Stimulated activated naive B cell treated with anti-CD40 and anti-IgM and Interleukin-4, amounts not matched to agents 10 μg/mL and 1 μg/mL and 100 μg/mL, for 72 hours (primary cell): ENCODE results near the gene SSC5D.
"Not testable (repeated sequence)": the region's sequence is repeated elsewhere in the genome, so short reads cannot be mapped to it uniquely, and the experiment has no call there.

Experiments used
- ATAC-seq, 2 donors: fragments of 150-1000 bp; cut with Tn5 transposase; replicated peaks; 2 replicates each; pipeline ENCODE4 v1.10.0; 2021; ENCODE audit warnings: moderate library complexity in 1 of 2
- DNase-seq: peaks from one replicate; pipeline ENCODE4 v3.0.0; 2021
- H3K27ac Mint-ChIP-seq: one replicate; pipeline ENCODE4 v1.8.0; 2022; ENCODE audit warnings: mild to moderate bottlenecking, mixed read lengths
- H3K27me3 Mint-ChIP-seq, 2 donors: one replicate each; pipeline ENCODE4 v1.8.0; 2022; ENCODE audit warnings: mixed read lengths in 2 of 2
- H3K36me3 Mint-ChIP-seq, 2 donors: one replicate each; pipeline ENCODE4 v1.8.0; 2022; ENCODE audit warnings: mixed read lengths in 2 of 2, mild to moderate bottlenecking in 1 of 2
- H3K4me1 Mint-ChIP-seq, 2 donors: one replicate each; pipeline ENCODE4 v1.8.0; 2022; ENCODE audit warnings: mixed read lengths in 2 of 2, mild to moderate bottlenecking in 1 of 2
- H3K4me3 Mint-ChIP-seq, 2 donors: one replicate each; pipeline ENCODE4 v1.8.0; 2022; ENCODE audit warnings: mild to moderate bottlenecking in 2 of 2, mixed read lengths in 2 of 2, moderate library complexity in 1 of 2
- H3K9me3 Mint-ChIP-seq, 2 donors: one replicate each; pipeline ENCODE4 v1.8.0; 2022; ENCODE audit warnings: mixed read lengths in 2 of 2, mild to moderate bottlenecking in 1 of 2

Gene SSC5D

DNA sequence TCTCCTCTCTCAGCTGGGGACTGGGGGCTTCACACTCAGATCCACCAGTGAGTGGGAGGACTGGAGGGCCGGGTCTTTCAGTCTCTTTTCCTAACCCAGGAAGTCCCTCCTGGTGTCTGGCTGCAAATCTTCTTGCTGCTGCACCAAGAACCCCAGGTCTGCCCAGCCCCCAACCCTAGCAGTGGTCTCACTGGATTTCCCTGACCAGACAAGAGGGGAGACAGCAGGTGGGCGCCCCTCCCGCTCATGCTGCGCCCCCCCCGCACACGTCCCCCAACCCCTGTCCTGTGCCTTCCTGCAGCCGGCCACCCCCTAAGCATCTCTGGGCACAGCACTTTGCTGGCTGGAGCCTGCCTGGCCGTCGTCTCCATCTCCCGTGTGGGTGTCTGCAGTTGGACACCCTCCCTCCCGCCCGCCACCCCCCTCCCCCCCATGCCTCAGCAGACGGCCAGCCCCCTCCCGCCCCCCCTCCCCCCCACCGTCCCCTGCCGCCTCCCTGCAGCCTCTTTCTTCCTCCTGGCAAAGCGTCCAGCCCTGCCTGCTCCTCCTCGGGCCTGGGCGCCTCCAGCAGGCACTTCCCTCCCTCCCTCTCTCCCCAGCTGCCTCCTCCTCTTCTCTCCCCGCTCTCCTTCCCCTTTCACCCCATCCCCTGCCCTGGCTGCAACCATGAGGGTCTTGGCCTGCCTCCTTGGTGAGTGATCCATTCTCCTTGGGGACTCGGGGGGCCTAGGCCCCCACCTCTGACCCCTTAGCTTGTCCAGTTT is at the start of gene SSC5D:
Gene SSC5D (plus strand): TSS at position 513 of the 764 bp plus-strand sequence. CDS start 154 bp downstream, at position 667.
- ATAC-seq (no peak), DNase-seq (no peak)
- Mint-ChIP-seq H3K9me3 (no peaks in the 10 kb centered on the region), H3K4me3 (peak within 1 kb of the TSS in 1 of 2 donors; percentile 65), H3K4me1 (peaks cover 20 to 37% of the 10 kb centered on the region in 2 donors), H3K27me3 (peaks cover 13 to 23% of the 10 kb centered on the region in 2 donors), H3K36me3 (peaks cover under 1 to 4% of the 10 kb centered on the region in 2 donors), H3K27ac (peak within 1 kb of the TSS; percentile 81)

DNA sequence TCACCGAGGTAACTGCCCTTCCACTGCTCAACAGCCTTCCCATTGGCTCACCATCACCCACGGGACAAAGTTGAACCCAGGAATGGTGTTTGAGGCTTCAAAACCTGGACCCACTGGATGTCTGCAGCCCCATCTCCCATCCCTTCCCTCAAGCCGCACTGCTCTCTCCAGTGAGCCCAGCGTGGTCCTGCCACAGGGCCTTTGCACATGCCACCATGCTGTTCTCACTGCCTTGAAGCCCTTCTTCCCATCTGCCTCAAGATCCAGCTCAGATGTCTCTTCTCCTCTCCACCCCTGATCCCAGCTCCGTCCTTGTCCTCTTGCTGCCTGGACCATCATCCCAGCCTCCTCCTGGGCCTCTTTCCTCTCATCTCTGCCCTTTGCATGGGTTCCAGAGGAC is 49.2 kb upstream of the SSC5D start:
- peaks cover 0 to 8% of the 10 kb centered on the region in 2 donors for H3K9me3 Mint-ChIP-seq
- DNase-seq = no peak

DNA sequence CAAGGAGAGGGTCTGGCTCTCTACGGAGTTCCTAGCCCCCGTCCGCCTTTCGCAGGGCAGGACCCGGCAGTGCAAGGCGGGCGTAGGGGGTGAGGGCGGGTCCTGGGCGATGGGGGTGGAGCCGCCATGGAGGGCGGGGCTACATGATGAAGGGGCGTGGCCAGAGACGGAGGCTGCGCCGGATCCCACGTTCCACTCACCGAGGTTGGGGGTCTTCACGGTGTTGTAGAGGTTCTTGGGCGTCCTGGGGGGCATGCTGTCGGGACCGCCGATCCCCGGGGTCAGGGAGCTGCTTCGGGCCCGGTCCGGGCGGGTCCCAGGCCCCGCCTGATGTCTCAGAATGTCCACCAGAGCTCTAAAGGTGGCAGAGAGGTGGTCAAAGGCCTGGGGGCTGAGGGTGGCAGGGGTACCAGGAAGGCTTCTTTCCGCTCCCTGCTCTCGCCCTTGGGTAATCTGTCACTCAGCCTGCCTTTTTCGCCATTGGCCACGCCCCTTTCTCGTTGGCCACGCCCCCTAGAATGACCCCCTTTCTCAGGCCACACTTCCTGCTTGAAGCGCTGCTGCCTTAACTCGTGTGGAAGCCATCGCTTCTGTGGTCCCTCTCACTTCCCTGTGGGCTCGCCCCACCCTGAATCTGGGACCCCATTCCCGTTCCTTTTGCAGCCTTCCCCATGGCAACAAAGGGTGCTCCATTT is 47.7 kb upstream of the SSC5D start:
- Mint-ChIP-seq H3K4me3 (peak overlapping the region; percentile 61), H3K27ac (peak overlapping the region; percentile 87), H3K27me3 (peaks cover 79 to 90% of the 10 kb centered on the region in 2 donors), H3K9me3 (peaks cover 0 to 8% of the 10 kb centered on the region in 2 donors), H3K4me1 (peaks cover 21 to 35% of the 10 kb centered on the region in 2 donors), H3K36me3 (peaks cover 7 to 14% of the 10 kb centered on the region in 2 donors)
- DNase-seq (no peak), ATAC-seq (peak; percentile 46 to 51)

More for the DNA sequence above, 49.2 kb upstream of the SSC5D start:
- ATAC-seq = no peak
- Mint-ChIP-seq H3K27ac (peak overlapping the region; percentile 77), H3K27me3 (peaks cover 65 to 75% of the 10 kb centered on the region in 2 donors), H3K36me3 (peaks cover 7 to 14% of the 10 kb centered on the region in 2 donors), H3K4me1 (peaks cover 19 to 35% of the 10 kb centered on the region in 2 donors), H3K4me3 (no peak overlapping the region)

DNA sequence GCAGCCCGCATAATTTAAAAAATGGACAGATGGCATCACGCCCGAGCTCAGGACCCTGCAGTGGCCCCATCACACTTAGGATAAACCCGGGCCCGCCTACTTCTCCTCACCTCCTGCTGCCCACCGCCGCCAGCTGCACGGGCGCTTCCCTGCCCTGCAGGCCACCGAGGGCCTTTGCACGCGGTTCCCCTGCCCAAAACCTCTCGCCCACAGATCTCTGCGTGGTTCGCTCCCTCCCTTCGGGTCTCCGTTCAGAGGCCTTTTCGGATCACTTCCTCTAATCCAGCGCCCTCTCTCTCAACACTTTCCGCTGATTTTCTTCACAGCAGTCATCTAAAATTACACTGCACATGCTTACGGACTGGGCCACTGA is 46.9 kb upstream of the SSC5D start:
- Mint-ChIP-seq H3K9me3 (peaks cover 0 to 8% of the 10 kb centered on the region in 2 donors), H3K4me3 (peak overlapping the region; percentile 61), H3K27ac (peak overlapping the region; percentile 27), H3K4me1 (peaks cover 21 to 35% of the 10 kb centered on the region in 2 donors), H3K36me3 (peaks cover 7 to 14% of the 10 kb centered on the region in 2 donors), H3K27me3 (peaks cover 84 to 97% of the 10 kb centered on the region in 2 donors)
- DNase-seq (peak; percentile 44), ATAC-seq (peak; percentile 75 to 85)

DNA sequence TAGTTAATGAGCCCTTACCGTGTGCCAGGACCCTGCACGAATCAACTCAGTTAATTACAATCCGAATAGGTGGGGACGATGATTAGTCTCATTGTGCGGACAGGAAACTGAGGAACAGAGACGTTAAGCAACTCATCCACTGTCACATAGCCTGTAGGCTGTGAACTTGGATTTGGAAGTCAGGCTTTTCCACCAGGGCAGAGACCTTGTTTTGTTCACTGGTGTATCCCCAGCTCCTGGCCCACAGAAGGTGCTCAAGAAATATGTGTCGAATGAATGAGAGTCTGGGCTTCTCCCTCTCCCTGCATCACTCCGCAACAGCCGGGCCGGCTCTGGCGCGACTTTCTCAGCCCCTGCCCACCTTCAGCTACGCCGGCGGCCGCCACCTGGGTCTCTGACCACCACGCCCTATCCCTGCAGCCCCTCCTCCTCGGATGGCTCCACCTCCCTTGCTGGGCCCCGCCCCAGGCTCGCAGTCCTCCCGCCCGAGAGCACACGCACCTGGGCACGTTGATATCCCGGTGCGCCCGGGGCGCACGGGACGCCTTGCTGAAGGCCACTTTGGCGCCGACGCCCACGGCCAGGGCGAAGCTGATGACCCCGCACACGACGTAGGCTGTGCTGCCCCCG is 46.4 kb upstream of the SSC5D start:
- peak overlapping the region; percentile 27 for H3K27ac Mint-ChIP-seq
- H3K9me3 Mint-ChIP-seq = peaks cover 0 to 8% of the 10 kb centered on the region in 2 donors
- ATAC-seq (peak in 1 of 2 donors; percentile 39), DNase-seq (no peak)
- peaks cover 80 to 92% of the 10 kb centered on the region in 2 donors for H3K27me3 Mint-ChIP-seq
- H3K36me3 Mint-ChIP-seq = peaks cover 7 to 14% of the 10 kb centered on the region in 2 donors
- peaks cover 21 to 35% of the 10 kb centered on the region in 2 donors for H3K4me1 Mint-ChIP-seq
- peak overlapping the region; percentile 61 for H3K4me3 Mint-ChIP-seq

DNA sequence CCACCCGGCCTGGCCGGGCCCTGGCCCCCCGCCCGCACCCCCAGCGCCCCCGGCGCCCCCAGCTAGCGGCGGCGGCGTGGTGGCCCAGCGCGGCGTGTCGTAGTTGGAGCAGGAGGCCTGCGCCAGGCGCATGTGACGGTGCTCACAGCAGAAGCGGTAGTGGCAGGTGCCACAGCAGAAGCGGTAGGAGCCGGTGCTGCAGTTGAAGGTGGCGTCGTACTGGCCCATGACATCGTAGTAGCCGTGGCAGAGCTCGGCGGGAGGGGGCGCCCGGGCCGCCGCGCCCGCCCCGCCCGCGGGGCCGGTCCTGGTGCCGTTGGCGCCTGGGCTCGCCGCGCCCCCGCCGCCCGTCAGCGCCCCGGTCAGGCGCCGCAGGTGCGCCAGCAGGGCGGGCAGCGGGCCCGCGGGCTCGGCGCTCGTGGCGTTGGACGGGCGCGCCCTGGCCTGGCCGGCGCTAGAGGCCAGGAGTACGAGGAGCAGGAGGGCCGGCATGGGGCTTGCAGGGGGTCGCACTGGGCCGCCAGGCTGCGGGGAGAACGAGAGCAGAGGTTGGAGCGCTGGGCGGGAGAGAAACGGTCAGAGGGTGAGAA is 45.8 kb upstream of the SSC5D start:
- ATAC-seq (peak in 1 of 2 donors; percentile 41), DNase-seq (no peak)
- H3K4me3 Mint-ChIP-seq = peak overlapping the region in 1 of 2 donors; percentile 25
- no peak overlapping the region for H3K27ac Mint-ChIP-seq
- H3K27me3 Mint-ChIP-seq = peaks cover 73 to 86% of the 10 kb centered on the region in 2 donors
- peaks cover 0 to 8% of the 10 kb centered on the region in 2 donors for H3K9me3 Mint-ChIP-seq
- H3K36me3 Mint-ChIP-seq = peaks cover 7 to 14% of the 10 kb centered on the region in 2 donors
- H3K4me1 Mint-ChIP-seq = peaks cover 21 to 35% of the 10 kb centered on the region in 2 donors

DNA sequence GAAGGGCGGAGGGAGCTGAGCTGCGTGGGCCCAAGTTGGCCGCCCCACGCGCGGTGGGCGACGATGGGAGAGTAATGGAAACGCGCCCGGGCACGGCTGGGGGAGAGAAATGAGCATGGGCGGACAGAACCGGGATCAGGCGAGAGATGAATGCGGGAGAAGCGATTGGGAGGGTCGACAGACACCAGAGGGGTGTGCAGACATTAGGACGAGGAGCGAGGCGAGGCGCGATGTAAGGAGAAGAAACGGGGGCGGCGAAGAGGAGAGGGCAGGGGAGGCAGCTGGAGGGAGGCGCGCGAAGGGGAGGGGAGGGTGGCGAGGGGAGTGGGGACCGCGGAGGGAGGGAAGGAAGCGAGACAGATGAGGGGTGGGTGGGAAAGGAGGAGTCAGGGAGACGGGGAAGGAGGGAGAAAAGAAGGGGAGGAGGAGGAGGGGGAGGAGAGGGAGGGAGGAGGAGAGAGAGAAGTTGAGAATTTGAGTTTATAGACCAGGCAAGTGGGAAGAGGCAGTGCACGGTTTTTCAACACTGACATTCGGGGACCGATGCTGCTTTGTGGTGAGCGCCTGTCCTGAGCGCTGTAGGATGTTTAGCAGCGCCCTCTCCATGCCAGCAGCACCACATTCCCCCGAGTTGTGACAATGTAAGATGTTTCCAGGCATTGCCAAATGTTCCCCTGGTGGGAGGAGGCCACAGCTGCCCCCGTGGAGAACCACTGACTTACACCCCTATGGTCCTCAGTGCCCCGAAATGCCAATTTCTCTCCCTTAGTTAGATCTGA is 45.0 kb upstream of the SSC5D start, which contains the start of gene SHISA7:
Gene SHISA7 (minus strand): TSS at position 256 of the 779 bp plus-strand sequence. CDS start 437 bp downstream, outside the sequence.
- Mint-ChIP-seq H3K9me3 (peaks cover 0 to 8% of the 10 kb centered on the region in 2 donors), H3K27ac (no peak within 1 kb of the TSS), H3K36me3 (peaks cover 7 to 14% of the 10 kb centered on the region in 2 donors), H3K4me3 (peak within 1 kb of the TSS; percentile 14 to 47), H3K27me3 (peaks cover 68 to 78% of the 10 kb centered on the region in 2 donors), H3K4me1 (peaks cover 21 to 35% of the 10 kb centered on the region in 2 donors)
- DNase-seq = no peak
- ATAC-seq = no peak

DNA sequence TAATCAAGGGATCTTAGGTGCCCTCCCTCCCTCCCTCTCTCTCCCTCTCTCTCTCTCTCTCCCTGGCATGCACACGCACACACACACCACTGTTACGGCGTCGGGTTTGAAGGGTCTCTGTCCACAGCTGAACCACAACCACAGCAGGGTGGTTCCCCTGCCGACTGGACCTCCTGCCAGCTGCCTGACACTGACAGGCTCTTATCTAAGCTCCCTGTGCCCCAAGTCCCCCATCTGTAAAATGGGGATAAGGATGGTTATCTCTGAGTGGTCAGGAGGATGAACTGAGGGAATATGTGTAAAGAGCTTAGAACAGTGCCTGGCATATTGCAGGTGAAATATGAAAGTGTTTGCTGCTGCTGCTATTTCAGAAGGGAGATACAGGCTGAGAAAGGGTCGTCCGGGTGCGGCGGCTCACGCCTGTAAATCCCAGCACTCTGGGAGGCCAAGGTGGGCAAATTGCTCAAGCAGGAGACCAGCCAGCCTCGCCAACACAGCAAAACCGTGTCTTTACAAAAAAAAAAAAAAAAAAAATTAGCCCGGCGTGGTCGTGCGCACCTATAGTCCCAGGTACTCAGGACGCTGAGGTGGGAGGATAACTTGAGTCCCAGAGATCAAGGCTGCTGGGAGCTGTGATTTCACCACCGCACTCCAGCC is 44.3 kb upstream of the SSC5D start:
- no peak for ATAC-seq
- Mint-ChIP-seq H3K27me3 (peaks cover 61 to 71% of the 10 kb centered on the region in 2 donors), H3K9me3 (peaks cover 0 to 6% of the 10 kb centered on the region in 2 donors), H3K4me1 (peaks cover 21 to 35% of the 10 kb centered on the region in 2 donors), H3K27ac (no peak overlapping the region), H3K4me3 (peak overlapping the region; percentile 14 to 47), H3K36me3 (peaks cover 7 to 14% of the 10 kb centered on the region in 2 donors)
- no peak for DNase-seq

DNA sequence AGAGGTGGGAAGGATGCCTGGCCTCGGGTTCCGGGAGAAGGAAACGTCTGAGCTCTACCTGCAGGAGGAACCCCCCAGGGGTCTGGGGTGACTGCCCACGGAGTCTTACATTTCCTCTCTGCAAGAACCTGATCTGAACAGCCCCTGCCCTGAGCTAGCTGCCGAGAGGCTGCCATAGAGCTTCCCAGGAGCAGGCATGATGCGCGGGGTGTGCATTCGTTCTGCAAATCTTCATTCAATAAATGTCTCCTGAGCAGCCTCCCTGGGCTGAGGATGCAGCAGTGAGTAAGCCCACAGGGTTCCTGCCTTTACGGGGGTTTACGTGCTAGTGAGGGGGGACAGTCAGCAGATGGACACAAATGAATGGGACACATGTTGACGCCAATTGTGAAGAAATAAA is 43.6 kb upstream of the SSC5D start:
- no peak overlapping the region for H3K4me3 Mint-ChIP-seq
- H3K27me3 Mint-ChIP-seq = peaks cover 54 to 64% of the 10 kb centered on the region in 2 donors
- peaks cover 21 to 28% of the 10 kb centered on the region in 2 donors for H3K4me1 Mint-ChIP-seq
- ATAC-seq (no peak), DNase-seq (no peak)
- H3K36me3 Mint-ChIP-seq = peaks cover 2 to 8% of the 10 kb centered on the region in 2 donors
- peak overlapping the region; percentile 27 for H3K27ac Mint-ChIP-seq
- peaks cover 0 to 3% of the 10 kb centered on the region in 2 donors for H3K9me3 Mint-ChIP-seq

DNA sequence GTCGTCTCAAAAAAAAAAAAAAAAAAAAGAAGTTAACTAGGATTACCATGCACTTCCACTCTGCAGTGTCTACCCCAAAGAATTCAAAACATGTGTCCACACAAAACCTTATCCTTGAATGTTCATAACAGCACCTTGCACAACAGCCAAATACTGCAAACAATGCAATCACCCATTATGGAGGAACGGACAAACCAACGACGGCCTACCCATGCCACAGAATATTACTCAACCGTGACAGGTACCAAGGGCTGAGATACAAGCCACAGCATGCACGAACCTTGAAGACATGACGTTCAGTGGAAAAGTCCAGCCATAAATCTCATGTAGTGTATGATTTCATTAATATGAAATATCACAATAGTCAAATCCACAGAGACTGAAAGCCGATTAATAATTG is 42.2 kb upstream of the SSC5D start:
- H3K9me3 Mint-ChIP-seq = peaks cover 0 to 3% of the 10 kb centered on the region in 2 donors
- H3K27ac Mint-ChIP-seq = no peak overlapping the region
- peaks cover 52 to 53% of the 10 kb centered on the region in 2 donors for H3K27me3 Mint-ChIP-seq
- no peak overlapping the region for H3K4me3 Mint-ChIP-seq
- ATAC-seq = no peak
- H3K4me1 Mint-ChIP-seq = peaks cover 20 to 30% of the 10 kb centered on the region in 2 donors
- peaks cover 2 to 4% of the 10 kb centered on the region in 2 donors for H3K36me3 Mint-ChIP-seq
- no peak for DNase-seq

DNA sequence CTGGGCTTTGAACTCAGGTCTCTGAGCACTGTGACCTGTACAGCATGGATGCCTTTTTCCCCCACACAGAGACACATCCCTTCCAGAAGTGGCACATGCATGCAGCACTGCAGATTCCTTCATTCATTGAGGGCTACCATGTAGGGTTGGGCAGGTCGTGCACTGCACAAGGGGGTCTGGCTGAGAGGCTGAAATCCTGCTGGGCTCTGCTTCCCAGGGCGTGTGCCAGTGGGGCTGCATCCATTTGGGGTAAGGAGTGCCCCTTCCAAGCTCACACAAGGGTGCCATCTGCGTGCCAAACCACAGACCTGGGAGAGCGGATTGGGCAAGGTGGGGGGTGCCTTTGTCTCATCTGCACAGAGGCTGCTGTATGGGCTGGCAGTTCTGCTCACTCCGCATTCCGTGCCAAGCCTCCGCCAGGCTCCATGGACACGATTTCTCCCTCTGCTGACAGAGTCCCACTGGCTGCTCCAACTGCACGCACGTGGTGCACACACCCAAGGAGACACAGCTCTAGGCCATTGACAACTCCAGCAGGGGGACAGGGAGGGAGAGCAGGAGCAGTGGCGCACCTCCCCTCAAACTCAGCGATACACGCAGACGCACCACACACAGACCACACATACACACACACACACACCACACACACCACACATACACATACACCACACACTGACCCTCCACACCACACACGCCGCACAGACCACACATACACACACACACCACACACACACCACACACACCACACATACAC is 40.6 kb upstream of the SSC5D start:
- Mint-ChIP-seq H3K9me3 (no peaks in the 10 kb centered on the region), H3K36me3 (no peaks in the 10 kb centered on the region), H3K27me3 (peaks cover 45 to 48% of the 10 kb centered on the region in 2 donors), H3K27ac (no peak overlapping the region), H3K4me1 (peaks cover 16 to 28% of the 10 kb centered on the region in 2 donors), H3K4me3 (no peak overlapping the region)
- ATAC-seq = peak; percentile 31 to 48
- DNase-seq = no peak

DNA sequence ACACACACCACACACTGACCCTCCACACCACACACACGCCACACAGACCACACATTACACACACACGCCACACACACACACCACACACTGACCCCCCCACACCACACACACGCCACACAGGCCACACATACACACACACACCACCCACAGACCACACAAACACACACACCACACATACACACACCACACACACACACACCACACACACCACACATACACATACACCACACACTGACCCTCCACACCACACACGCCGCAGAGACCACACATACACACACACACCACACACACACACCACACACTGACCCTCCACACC is 40.1 kb upstream of the SSC5D start:
- not testable (repeated sequence) for ATAC-seq, H3K4me3 Mint-ChIP-seq, DNase-seq, H3K9me3 Mint-ChIP-seq, H3K36me3 Mint-ChIP-seq, H3K27ac Mint-ChIP-seq
- Mint-ChIP-seq H3K27me3 (peaks cover 40 to 48% of the 10 kb centered on the region in 2 donors), H3K4me1 (peaks cover 12 to 28% of the 10 kb centered on the region in 2 donors)
